ENCODE results near the gene MGRN1.

Gene MGRN1

GRCh38 chr16:4624015-4624826 is at the start of gene MGRN1:
Gene MGRN1, plus strand, starts transcription at chr16:4624826. Its CDS starts 135 bp downstream, at chr16:4624961.
- peak; percentile 95 for DNase-seq (ENCODE audit: low read depth)

GRCh38 chr16:4574919-4575705 is 49.5 kb upstream of the MGRN1 start:
- DNase-seq (ENCODE audit: low read depth) = no peak

DNA sequence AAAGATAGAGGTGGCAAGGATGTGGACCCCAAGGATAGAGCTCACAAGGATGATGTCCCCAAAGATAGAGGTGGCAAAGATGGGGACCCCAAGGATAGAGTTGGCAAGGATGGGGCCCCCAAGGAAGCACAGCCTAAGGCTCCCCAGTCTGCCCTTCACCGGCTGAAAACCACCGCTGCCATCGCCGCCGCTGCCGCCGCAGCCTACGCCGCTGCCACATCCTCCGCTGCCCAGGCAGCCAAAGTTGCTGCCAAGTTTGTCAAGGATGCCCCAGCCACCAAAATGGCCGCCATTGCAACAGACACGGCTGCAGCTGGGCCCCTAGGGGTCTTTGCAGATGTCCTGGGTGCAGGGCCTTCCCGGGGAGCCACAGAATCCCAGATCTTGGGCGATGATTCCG is 48.6 kb upstream of the MGRN1 start:
- no peak for DNase-seq (ENCODE audit: low read depth)

DNA sequence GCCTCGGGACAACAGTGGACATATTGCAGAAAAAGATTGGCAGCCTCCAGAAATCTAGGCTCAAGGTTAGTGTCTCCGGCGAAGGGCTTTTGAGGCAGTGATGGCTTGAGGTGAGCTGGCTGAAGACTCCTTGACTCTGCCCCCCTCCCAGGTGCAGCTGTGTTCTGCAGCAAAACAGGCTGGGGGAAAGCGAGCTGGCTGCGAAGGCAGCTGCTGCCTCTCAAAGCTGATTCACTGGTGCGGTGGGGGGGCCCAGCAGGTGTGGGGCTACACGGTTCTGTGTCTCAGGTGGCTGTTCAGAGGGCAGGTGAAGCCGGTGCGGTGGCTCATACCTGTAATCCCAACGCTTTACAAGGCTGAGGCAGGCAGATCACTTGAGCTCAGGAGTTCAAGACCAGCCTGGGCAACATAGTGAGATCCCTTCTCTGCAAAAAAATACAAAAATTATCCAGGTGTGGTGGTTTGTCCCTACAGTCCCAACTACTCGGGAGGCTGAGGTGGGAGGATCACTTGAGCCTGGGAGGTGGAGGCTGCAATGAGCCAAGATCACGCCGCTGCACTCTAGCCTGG is 45.6 kb upstream of the MGRN1 start:
- no peak for DNase-seq (ENCODE audit: low read depth)

- no peak for DNase-seq (ENCODE audit: low read depth)
These were observed 44.4 kb upstream of the MGRN1 start for GRCh38 chr16:4580250-4580649.

GRCh38 chr16:4583906-4584305 is 40.7 kb upstream of the MGRN1 start:
- no peak for DNase-seq (ENCODE audit: low read depth)

DNA sequence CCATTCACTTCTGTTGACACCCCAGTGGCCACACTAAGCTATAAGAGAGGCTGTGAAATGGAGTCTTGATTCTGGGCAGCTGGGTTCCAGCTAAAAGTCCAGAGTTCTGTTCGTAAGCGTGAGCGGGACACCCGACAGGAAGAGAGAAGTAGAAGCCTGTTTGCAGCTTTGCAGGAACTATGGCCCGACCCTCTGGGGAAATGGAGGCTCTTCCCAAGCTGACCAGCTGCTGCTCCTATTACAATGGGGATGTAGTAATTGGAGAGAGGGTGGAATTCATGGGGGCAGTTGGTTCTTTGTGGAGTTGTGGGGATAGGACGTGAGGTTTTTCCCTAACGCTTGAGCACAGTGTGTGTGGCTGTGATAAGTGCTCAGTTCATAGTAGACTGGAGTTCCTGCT is 38.3 kb upstream of the MGRN1 start:
- no peak for DNase-seq (ENCODE audit: low read depth)

- DNase-seq (ENCODE audit: low read depth) = no peak
These were observed 36.2 kb upstream of the MGRN1 start for GRCh38 chr16:4588386-4588785.

DNA sequence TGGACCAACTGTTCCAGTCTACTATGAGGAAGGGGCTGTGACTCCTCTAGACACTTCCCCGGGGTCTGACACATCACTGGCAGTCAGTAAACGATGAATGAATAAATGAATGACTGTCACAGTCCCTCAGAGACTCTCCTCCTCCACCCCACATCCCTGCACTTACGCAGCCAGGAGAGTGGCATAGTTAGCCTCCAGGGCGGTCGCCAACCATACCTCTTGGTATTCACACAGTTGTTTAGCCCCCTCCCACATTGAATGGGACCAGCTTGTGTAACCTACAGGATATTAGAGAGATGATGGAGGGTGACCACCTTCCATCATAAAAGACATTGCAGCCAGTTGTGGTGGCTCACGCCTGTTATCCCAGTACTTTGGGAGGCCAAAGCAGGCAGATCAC is 35.7 kb upstream of the MGRN1 start:
- no peak for DNase-seq (ENCODE audit: low read depth)

DNA sequence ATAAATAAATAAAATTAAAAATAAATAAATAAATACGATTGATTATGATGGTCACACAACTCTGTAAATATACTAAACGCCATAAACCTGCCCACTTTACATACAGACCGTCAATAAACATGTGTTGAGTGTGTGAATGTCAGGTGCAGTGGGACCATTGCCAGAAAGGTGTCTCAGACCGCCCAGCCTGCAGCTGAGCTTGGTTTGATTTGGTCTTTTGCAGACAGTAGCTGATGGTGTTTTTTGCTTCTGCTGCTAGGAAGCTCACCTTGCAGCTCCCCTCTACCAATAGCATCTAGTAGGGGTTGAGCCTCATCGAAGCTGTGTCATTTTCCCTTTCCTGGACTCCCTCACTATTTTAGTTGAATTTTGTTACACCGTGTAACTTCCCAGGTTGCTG is 33.4 kb upstream of the MGRN1 start:
- no peak for DNase-seq (ENCODE audit: low read depth)

DNA sequence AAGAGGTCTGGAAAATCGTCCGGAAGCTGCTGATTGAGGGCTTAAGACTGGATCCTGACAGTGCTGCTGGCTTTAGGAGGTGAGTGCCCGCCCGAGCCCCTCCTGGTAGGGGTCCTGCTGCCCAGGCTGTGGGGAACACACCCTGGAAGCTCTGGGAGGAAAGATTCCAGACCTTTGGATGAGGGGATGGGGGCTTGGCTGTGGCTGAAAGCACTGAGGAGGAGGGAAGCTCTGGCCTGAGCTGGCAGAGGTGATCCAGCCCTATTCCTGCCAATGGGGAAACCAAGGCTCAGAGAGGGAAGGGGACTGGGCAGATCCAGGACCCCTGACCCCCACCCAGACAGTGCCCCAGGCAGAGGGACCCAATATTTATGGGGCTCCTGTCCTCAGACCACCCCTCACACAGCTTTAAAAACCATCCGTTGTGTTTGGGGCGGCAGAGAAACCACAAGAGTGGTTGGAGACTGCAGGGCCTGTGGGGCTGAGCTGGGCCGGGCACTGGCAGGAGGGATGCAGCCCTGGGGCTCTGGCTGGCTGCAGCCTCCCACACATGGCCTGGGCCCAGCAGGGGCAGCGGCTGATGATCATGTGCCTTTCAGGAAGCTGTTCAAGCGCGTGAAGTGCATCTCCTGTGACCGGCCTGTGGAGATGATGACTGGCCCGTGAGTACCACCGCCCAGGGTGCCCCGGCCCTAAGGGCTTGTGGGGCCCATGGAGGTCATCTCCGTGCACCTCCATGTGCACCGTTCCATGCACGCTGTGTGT is 32.7 kb upstream of the MGRN1 start:
- DNase-seq (ENCODE audit: low read depth) = no peak

DNA sequence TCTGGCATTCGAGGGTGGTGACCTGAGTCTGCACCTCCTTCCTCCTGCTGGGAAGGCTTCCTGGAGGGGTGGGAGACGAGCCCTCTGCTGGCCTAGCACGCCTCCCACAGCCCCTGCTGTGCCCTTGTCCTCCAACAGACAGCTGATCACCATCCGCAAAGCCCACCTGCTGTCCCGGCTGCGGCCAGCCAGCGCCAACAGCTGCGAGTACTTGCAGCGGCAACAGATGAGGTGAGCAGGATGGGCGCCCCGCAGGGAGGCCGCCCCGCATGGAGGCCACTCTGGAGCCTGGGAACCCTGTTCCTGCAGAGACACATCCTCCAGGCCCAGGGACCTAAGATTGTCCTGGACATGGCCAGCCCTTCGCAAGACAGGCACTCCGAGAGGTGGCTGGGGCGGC is 31.5 kb upstream of the MGRN1 start:
- no peak for DNase-seq (ENCODE audit: low read depth)

GRCh38 chr16:4594433-4595410 is 29.9 kb upstream of the MGRN1 start:
- DNase-seq (ENCODE audit: low read depth) = no peak

DNA sequence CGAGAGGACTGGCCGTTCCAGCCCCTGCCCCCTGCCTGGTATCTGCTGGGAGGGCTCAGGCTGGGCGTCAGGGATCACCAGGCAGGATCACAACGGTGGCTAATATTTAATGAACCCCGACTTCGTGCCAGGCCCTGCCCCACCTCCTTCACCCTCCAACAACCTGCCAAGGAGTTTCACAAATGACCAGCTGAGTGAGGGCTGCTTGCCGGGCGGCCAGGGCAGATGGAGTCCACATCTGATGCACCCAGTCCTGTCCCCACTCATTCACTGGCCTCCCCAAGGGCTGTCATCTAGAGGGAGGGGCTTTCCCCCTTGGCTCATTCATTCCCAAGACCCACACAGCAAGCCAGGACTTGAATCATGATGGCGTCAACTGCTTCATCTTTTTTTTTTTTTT is 27.5 kb upstream of the MGRN1 start:
- DNase-seq (ENCODE audit: low read depth) = no peak

DNA sequence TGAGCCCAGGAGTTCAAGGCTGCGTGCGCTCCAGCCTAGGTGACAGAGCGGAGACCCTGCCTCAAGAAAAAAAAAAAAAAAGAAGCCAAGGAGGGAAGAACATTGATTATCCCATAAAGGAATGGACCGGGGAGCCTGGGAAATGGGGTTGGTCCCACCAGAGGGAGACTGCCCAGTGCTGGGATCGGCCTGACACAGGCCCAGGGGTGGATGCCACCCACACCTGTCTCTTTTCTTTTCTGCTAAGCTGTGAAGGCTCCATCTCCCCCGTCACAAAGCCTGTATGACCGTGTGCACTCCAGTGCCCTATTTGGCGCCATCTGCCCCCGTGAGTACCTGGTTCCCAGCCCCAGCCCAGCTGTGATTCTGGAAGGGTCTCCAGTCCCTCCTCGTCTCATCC is 25.6 kb upstream of the MGRN1 start:
- no peak for DNase-seq (ENCODE audit: low read depth)

DNA sequence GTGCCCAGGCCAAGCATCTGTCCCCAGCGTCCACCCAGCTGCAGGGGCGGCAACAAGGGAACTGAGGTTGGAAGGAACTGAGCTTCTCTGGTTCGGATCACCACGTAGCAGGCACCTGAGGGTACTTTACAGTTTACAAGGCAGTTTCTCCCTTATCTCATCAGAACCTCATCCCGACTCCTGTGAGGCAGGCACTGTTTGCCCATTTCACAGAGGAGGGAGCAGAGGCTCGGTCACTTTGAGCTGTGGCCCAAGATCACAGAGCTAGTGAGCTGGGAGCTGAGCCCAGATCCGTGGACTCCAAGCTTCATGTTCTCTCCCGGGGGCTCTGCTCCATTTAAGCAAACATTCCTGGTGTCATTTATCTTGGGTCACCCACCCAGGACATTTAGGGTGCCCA is 25.1 kb upstream of the MGRN1 start:
- DNase-seq (ENCODE audit: low read depth) = no peak

DNA sequence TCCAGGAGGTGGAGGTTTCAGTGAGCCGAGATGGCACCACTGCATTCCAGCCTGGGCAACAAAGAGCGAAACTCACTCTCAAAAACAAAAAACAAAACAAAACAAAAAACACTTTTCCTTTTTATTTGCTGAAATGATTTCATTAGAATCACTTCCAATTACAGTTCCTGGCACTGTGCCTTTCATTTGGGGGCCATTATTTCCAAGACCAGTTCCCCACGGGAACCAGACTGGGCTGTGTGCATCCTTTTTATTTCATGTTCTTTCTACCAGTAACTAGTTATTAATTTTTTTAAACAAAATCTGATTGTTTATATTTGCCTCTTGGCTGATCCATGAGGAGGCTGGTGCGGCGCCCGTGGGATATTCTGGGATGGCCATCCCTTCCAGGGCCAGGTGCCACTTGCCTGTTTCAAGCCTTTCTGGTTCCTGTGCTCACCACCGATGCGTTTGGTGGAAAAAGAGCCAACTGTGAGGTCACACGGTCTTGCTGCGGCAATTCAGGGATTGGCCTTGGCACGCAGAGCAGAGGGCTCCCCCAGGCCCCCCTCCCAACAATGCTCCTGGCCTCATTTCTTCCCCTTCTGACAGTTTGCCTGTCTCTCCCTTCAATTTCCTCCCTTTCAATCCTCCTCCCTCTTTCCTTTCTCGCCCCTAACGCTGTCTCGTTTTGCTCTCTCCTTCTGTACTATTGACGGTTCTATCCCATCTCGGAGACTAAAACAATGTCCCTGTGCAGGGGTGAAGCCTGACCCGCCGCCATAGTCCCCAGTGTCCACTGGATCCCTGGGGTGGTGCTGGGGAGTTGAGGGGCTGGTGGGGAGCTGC is 23.4 kb upstream of the MGRN1 start:
- DNase-seq (ENCODE audit: low read depth) = no peak

DNA sequence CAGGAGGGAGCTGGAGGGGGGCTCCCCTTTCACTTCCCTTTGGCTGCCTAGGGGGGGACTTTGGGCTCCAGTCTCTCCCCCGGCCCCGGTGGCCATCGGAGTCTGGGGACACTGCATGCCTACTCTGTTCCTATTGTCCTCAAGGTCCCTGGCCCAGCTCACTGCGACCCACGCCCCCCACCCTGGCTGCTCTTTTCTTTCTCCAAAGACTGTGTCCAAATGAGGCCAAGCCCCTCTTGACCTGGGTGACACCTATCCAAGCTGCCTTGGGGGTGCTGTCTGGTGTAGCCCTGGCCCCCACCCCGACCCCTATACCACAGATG is 22.8 kb upstream of the MGRN1 start:
- DNase-seq (ENCODE audit: low read depth) = no peak

- DNase-seq (ENCODE audit: low read depth) = no peak
These were observed 22.3 kb upstream of the MGRN1 start for GRCh38 chr16:4602331-4602730.

GRCh38 chr16:4603624-4604170 is 20.9 kb upstream of the MGRN1 start:
- DNase-seq (ENCODE audit: low read depth) = no peak
